NOMO-1 treated with DMSO at 0.1 percent for 48 hours (cell line): ENCODE results near the gene SI.
"Not testable (repeated sequence)": the region's sequence is repeated elsewhere in the genome, so short reads cannot be mapped to it uniquely, and the experiment has no call there.

Experiments
- DNase-seq: peaks from one replicate; lab custom pipeline; 2025; ENCODE audit not compliant: unreplicated experiment; lab: John Stamatoyannopoulos, UW

SI gene

DNA sequence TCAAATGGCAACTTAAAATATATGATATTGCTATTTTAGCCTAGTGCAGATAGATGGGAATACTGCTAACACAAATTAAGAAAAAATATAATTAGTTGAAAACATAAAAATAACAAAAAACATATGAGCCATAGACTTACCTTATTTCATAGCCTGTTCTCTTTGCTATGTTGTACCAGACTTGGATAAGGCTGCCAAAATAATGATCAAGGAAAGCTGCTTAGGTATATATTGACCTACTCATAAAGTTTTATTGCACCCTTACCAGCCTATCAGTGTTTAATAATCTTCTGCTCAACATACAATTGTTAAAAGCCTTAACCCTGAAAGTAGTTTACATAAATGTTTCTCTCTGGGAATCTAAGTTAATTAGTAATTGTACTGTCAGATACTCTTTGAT, at the start of gene SI:
TSS of gene SI (minus strand) at position 204 of the 400 bp plus-strand sequence. CDS start 2,484 bp downstream, outside the sequence.
- no peak for DNase-seq

GRCh38 chr3:165125836-165126235, 47.5 kb upstream of the SI start:
- no peak for DNase-seq

DNA sequence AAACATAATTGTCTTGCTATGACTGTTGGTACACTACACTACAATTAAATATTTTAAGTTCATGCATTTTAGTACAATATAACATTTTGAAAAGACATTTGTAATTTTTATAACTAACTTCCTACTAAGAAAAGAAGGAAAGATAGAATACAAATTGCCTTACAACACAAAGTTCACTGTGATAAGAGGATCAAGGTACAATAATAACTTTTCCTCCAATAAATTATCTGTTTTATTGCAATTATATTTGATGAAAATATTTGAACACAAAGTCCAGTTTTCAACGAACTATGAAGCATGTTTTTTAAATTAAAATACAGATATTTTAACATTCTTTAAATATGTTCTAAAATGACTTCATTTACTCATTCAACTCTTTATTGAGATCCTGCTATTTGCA, 33.1 kb upstream of the SI start:
- no peak for DNase-seq

DNA sequence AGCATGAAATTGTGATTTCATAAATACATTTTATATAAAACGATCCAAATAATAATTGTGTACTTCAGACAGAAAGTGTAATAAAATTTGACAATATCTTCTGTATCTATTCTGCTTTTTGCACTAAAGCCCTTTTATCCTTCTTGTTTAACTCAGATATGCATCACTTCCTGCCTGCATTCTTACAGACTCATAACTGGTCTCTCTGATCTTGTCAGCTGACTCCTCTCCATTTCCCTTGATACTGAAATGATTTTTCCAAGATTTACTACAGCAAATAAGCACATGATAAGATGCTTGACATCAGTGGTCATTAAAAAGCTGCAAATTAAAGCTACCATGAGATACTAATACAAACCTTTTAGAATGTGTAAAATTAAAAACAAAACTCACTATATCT, 25.3 kb upstream of the SI start:
- DNase-seq, result no peak

DNA sequence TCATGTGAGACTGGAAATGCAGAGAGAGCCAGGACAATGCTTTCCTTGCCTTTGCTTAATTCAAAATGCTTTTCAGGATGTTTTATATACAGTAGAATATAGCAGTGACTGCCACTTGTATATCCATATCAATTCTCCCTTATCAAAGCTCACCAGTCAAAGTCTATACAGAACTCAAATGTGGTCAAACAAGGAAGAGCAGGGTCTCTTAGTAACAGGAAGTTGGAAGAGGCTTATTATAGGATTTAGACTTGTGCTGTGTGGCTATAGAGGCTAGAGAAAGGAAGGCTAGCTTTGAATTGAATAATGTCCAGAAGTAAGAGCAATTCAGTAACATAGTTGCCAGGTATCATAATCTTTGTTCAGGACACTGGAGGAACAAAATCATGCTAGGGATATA, 4.4 kb upstream of the SI start:
- no peak for DNase-seq

DNA sequence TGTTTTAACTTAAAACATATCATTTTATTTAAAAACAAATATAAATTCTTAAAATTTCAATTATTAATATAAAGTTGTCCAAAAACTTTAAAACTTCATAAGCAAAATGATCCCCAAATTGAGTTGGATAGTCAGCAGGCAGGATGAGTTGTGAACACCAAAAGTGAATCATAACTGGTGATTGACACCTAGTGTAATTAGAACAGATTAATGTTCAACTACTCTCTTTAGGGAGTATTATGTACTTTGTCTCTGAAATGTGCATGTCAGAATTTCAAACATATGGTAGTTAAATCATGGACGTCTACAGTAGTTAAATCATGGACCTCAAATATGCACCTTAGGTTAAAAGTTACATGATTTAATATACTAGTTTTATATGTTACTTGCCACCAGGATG, 2.9 kb upstream of the SI start:
- no peak for DNase-seq

- no peak for DNase-seq
These were observed 2.6 kb downstream of the SI start for GRCh38 chr3:165075695-165076094.

DNA sequence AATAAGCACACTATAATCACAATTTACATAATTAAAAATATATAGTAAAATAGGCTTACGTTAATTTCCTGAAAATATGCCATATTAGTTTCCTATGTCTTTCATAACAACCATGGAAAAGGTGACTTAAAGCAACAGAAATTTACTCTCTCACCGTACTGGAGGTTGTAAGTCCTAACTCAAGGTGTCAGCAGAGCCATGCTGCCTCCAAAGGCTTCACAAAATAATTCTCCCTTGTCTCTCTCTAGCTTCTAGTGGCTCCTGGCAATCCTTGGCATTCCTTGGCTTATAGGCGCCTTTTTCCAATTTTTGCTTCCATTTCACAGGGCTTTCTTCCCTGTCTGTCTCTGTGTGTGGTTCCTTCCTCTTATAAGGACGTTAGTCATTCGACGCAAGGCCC, 7.6 kb downstream of the SI start:
- DNase-seq, result no peak

DNA sequence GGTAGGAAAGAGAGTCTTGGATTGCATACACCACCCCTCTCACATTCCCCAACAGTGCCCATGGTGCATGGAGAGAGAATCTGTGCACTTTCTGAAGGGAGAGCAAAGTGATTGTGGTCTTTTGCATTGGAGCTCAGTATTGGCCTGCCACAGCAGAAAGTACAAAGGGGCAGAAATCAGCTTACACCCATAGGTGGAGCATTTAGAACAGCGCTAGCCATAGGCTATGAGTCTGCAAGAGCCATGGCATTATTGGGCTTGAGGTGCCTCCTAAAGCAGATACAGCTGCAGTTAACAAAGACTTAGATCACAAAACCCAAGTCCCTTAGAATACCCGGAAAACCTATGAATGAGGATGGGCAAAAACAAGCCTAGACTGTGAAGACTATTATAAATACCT, 21.8 kb downstream of the SI start:
- no peak for DNase-seq

GRCh38 chr3:165040186-165040585, 38.1 kb downstream of the SI start:
- DNase-seq, result no peak

DNA sequence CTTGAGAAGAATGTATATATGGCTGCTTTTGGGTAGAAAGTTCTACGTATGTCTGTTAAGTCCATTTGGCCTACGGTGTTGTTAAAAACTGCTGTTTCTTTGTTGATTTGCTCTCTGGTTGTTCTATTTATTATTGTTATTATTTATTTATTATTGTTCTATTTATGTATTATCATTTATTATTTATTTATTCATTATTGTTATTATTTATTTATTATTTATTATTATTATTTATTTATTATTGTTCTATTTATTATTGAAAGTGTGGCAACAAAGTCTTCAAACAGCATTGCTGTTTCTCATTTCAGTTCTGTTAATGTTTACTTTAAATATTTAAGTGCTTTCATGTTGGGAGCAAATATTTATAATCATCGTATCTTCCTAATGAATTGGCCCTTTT, 66.7 kb downstream of the SI start:
- DNase-seq, result no peak

- no peak for DNase-seq
These were observed 93.3 kb downstream of the SI start for GRCh38 chr3:164984947-164985346.

GRCh38 chr3:164962610-164963009, 115.7 kb downstream of the SI start:
- no peak for DNase-seq

DNA sequence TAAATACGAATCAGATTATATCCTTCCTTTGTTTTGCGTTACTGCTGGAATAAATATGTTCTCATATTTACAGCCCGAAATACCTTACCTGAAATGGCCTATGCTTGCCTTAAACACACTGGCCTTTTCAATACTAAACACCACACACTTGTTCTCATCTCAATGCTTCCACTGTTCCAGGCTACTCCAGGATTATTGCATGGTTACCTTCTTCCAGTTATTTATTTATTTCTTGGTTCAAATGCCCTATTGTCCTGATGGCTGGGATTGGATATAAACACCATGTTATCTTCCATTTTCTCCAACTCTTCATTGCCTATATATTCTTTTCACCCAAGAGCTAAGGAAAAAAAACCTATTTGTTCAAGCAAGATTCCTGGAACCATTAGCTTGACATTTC, 125.3 kb downstream of the SI start:
- no peak for DNase-seq

- DNase-seq, result not testable (repeated sequence)
These were observed 126.9 kb downstream of the SI start for GRCh38 chr3:164951403-164951802.

- no peak for DNase-seq
These were observed 137.6 kb downstream of the SI start for GRCh38 chr3:164940745-164941144.

DNA sequence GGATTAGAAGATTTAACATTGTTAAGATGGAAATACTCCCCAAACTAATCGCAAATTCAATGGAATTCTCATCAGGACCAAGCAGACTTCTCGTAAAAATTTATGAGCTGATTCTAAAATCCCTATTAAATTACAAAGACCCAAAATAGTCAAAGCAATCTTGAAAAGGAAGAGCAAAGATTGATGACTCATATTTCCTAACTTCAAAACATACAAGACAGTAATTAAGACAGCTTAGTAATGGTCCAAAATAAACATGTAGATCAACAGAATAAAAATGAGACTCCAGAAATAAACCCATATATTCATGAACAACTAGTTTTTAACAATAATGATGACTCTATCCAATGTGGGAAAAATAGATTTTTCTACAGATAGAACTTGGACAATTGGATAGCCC, 148.7 kb downstream of the SI start:
- DNase-seq, result no peak
